ENCODE results near the gene SOCS1. TPM values are rescaled to one million over a fixed set of nuclear protein-coding genes. Genes with fewer than 3 reads are reported as not detected.

The SOCS1 gene
- total RNA-seq, 1 donor from 2014 or later: 0.79 TPM

DNA sequence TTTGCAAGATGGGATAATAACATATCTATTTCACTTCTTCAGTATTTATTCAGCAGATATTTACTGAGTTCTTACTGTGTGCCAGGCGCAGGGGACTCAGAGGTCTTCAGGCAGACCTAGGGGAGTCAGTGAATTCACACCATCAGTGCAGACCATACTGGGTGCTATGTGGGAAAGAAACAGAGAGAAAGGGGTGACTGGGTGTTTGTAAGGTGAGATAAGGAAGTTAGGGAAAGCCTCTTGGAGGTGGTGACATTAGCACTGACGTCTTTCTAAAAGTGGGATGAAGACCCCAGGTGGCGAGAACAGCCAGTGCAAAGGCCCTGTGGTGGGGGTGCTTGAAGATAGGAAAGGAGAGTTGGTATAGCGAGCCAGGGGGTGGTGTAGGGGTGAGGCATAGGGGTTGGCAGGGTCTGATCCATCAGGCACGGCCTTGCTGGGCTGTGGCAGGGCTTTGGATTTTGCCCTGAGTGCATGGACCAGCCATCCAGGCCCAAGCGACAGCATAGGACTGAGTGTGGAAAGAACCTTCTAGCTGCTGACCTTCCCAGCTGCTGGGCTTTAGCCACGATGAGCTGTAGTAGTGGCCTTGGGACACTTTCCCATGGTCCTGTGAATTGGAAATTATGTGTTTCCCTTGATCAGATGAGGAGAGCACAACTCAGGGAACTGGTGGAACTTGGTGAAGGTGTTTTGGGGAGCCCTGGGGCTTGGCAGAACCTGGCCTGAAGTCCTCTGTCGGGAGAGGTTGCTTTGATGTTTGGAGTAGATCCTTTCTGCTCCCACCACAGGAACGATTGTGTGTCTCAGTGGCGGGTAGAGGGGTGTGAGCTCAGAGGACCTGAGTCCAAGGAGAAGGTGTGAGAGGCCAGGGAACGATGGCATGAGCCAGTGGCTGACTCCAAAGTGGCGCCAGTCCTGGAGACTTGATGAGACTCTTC, 3.9 kb upstream of the SOCS1 start:
- H3K4me3 ChIP-seq (ENCODE audit: low read depth, low read length): no peak overlapping the region
- FAIRE-seq (peak; percentile 47), DNase-seq (ENCODE audit: low read depth) (no peak)
- H3K27me3 ChIP-seq (ENCODE audit: control insufficient read depth, insufficient read depth, low read length): peaks cover 2% of the 10 kb centered on the region
- no peaks in the 10 kb centered on the region for H3K36me3 ChIP-seq (ENCODE audit: control insufficient read depth, insufficient read depth, low read length)
- TF ChIP-seq CTCF (IDR thresholded peaks at IDR 0.05; ENCODE audit: insufficient read depth, low read length, severe bottlenecking): no peak

- FAIRE-seq (no peak), DNase-seq (ENCODE audit: low read depth) (no peak)
- H3K4me3 ChIP-seq (ENCODE audit: low read depth, low read length): no peak overlapping the region
Measured at GRCh38 chr16:11258553-11259492, 2.8 kb upstream of the SOCS1 start.

DNA sequence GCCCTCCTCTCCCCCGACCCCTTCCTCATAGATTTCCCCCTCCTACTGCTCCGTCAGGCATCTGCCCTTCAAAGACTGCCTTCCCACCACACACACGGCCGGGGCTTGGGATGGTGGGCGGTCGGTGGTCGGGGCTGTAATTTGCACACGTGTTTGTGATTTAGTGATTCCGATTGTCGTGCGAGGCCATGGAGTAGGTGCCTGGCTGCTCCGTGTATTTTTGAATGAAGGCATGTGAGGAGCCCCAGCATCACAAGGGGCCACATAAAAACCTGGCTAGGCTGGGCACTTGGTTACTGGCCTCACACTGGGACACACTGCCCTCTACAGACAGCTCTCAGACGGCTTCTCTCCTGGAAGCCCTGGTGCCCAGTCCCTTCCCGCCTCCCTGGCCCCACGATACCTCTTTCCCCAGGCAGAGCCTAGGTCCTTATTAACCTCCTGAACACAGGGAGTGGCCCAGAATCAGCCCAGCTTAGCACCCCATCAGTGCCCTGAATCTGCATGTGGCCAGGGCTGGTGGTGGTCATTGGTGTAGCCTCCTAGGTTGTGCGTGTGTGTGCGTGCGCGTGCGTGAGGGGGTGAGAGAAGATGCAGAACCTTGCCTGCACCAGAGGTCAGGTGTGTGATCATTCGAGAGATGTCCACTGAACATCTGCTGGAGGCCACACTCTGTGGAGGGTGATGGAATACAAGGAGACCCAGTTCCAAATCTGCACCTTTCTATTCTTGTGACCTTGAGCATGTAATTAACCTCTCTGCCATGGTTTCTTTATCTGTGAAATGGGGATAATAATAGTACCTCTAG, 1.3 kb upstream of the SOCS1 start:
- H3K36me3 ChIP-seq (ENCODE audit: control insufficient read depth, insufficient read depth, low read length): no peaks in the 10 kb centered on the region
- DNase-seq (ENCODE audit: low read depth) (peak; percentile 78), FAIRE-seq (no peak)
- H3K27me3 ChIP-seq (ENCODE audit: control insufficient read depth, insufficient read depth, low read length): no peaks in the 10 kb centered on the region
- peak; percentile 96 for TF ChIP-seq CTCF (IDR thresholded peaks at IDR 0.05; ENCODE audit: insufficient read depth, low read length, severe bottlenecking)
- peak overlapping the region; percentile 70 for H3K4me3 ChIP-seq (ENCODE audit: low read depth, low read length)

More at GRCh38 chr16:11258553-11259492, 2.8 kb upstream of the SOCS1 start:
- TF ChIP-seq CTCF (IDR thresholded peaks at IDR 0.05; ENCODE audit: insufficient read depth, low read length, severe bottlenecking): no peak
- Histone ChIP-seq H3K27me3 (ENCODE audit: control insufficient read depth, insufficient read depth, low read length) (no peaks in the 10 kb centered on the region), H3K36me3 (ENCODE audit: control insufficient read depth, insufficient read depth, low read length) (no peaks in the 10 kb centered on the region)

GRCh38 chr16:11256661-11257130, 692 bp upstream of the SOCS1 start:
- no peaks in the 10 kb centered on the region for H3K36me3 ChIP-seq (ENCODE audit: control insufficient read depth, insufficient read depth, low read length)
- no peak for DNase-seq (ENCODE audit: low read depth)
- no peaks in the 10 kb centered on the region for H3K27me3 ChIP-seq (ENCODE audit: control insufficient read depth, insufficient read depth, low read length)
- H3K4me3 ChIP-seq (ENCODE audit: low read depth, low read length): peak overlapping the region; percentile 70
- no peak for FAIRE-seq
- TF ChIP-seq CTCF (IDR thresholded peaks at IDR 0.05; ENCODE audit: insufficient read depth, low read length, severe bottlenecking): no peak
